SK-N-SH (cell line): ENCODE results near the gene CCNL1. TPM values are rescaled to one million over a fixed set of nuclear protein-coding genes. Genes with fewer than 3 reads are reported as not detected.

Source experiments
- CTCF ChIA-PET: fragments of 300-600, 350-600 bp; formaldehyde crosslinking; extraction: SDS; loops from one replicate; lab custom pipeline; 2021; lab: Yijun Ruan, JAX
- POLR2A ChIA-PET: fragments of 350-600 bp; sonication (Branson Sonifier 250); formaldehyde crosslinking; extraction: SDS; loops from one replicate; lab custom pipeline; 2020; ENCODE audit warnings: antibody characterized with exemption, inconsistent platforms; lab: Yijun Ruan, JAX
- DNase-seq: peaks from one replicate; pipeline ENCODE4 v3.0.0; 2012
- H2AFZ ChIP-seq: fragments of 200-600 bp; sonication (generic); 2 replicates; pipeline ENCODE4 v1.8.1; 2016; ENCODE audit warnings: antibody characterized with exemption, mild to moderate bottlenecking, low read depth
- H3F3A ChIP-seq: fragments of 200-600 bp; sonication (generic); replicated peaks from 2 replicates; pipeline ENCODE3; 2016; ENCODE audit warnings: antibody characterized with exemption, mild to moderate bottlenecking; ENCODE audit not compliant: insufficient read depth
- H3K27ac ChIP-seq, 2 experiments: fragments of 200-500 bp in 1 of 2; fragments of 200-600 bp in 1 of 2; sonication (Bioruptor generic) in 1 of 2; sonication (generic), shearing (Covaris generic) in 1 of 2; 2 replicates each; pipeline versions ENCODE4 v1.5.1 to v1.6.1; 2014 to 2016; ENCODE audit warnings: low read depth in 2 of 2, inconsistent platforms in 1 of 2, low read length in 1 of 2, mild to moderate bottlenecking in 1 of 2, mixed read lengths in 1 of 2
- H3K27me3 ChIP-seq: fragments of 200-600 bp; sonication (generic), shearing (Covaris generic); 2 replicates; pipeline ENCODE4 v1.6.1; 2016; ENCODE audit warnings: mixed run types; ENCODE audit not compliant: insufficient read depth
- H3K36me3 ChIP-seq, 2 experiments: fragments of 200-500 bp in 1 of 2; fragments of 200-600 bp in 1 of 2; sonication (Bioruptor generic) in 1 of 2; sonication (generic) in 1 of 2; replicated peaks in 1 of 2; 2 replicates each; pipeline versions ENCODE3 to v1.5.1; 2014 to 2016; ENCODE audit warnings: low read length in 1 of 2, mild to moderate bottlenecking in 1 of 2; ENCODE audit not compliant: insufficient read depth in 2 of 2, control insufficient read depth in 1 of 2
- H3K4me1 ChIP-seq, 2 experiments: fragments of 200-500 bp in 1 of 2; fragments of 200-600 bp in 1 of 2; sonication (Bioruptor generic) in 1 of 2; sonication (generic), shearing (Covaris generic) in 1 of 2; 2 replicates each; pipeline versions ENCODE4 v1.5.1 to v1.6.1; 2014 to 2016; ENCODE audit warnings: low read depth in 1 of 2, low read length in 1 of 2, mixed run types in 1 of 2; ENCODE audit not compliant: insufficient read depth in 2 of 2, control insufficient read depth in 1 of 2
- H3K4me2 ChIP-seq: fragments of 200-600 bp; sonication (generic), shearing (Covaris generic); 2 replicates; pipeline ENCODE4 v1.6.1; 2017; ENCODE audit warnings: mixed run types
- H3K4me3 ChIP-seq, 2 experiments: fragments of 200-500 bp in 1 of 2; fragments of 200-600 bp in 1 of 2; sonication (Bioruptor generic) in 1 of 2; sonication (generic), shearing (Covaris generic) in 1 of 2; 2 replicates each; pipeline versions ENCODE4 v1.5.1 to v1.8.1; 2014 to 2016; ENCODE audit warnings: low read depth in 2 of 2, inconsistent platforms in 1 of 2, low read length in 1 of 2, mild to moderate bottlenecking in 1 of 2, mixed read lengths in 1 of 2, moderate library complexity in 1 of 2
- H3K79me2 ChIP-seq: fragments of 200-600 bp; sonication (generic); 2 replicates; pipeline ENCODE4 v1.8.1; 2017; ENCODE audit warnings: mild to moderate bottlenecking; ENCODE audit not compliant: insufficient read depth
- H3K9ac ChIP-seq: fragments of 200-600 bp; sonication (generic); 2 replicates; pipeline ENCODE4 v1.6.1; 2017; ENCODE audit warnings: mixed run types
- H3K9me2 ChIP-seq: fragments of 200-600 bp; sonication (generic); 2 replicates; pipeline ENCODE4 v1.6.1; 2017; ENCODE audit warnings: mixed run types
- H3K9me3 ChIP-seq: fragments of 200-600 bp; sonication (generic); 2 replicates; pipeline ENCODE4 v1.6.1; 2017; ENCODE audit warnings: mixed run types, mild to moderate bottlenecking, moderate library complexity
- H4K20me1 ChIP-seq: fragments of 200-600 bp; sonication (generic); 2 replicates; pipeline ENCODE4 v1.6.1; 2017; ENCODE audit warnings: mild to moderate bottlenecking, mixed run types; ENCODE audit not compliant: insufficient read depth
- CTCF ChIP-seq: fragments of 200-600 bp; sonication (generic); IDR thresholded peaks from 2 replicates; pipeline ENCODE4 v1.6.1; 2017; ENCODE audit warnings: antibody characterized with exemption, mild to moderate bottlenecking, moderate library complexity
- EZH2phosphoT487 ChIP-seq: fragments of 200-600 bp; sonication (generic); IDR thresholded peaks from 2 replicates; pipeline ENCODE4 v1.6.1; 2017; ENCODE audit warnings: low read depth, mixed run types, mild to moderate bottlenecking, antibody characterized with exemption, moderate library complexity, borderline replicate concordance
- FOSL2 ChIP-seq: IDR thresholded peaks from 2 replicates; pipeline ENCODE4 v1.4.0; 2012; ENCODE audit warnings: low read depth, mild to moderate bottlenecking, moderate library complexity, borderline replicate concordance
- IRF3 ChIP-seq: fragments of 150-350 bp; IDR thresholded peaks from 2 replicates; pipeline ENCODE4 v1.6.1; 2016; ENCODE audit warnings: mild to moderate bottlenecking, low read depth, low read length
- JUND ChIP-seq: IDR thresholded peaks from 2 replicates; pipeline ENCODE4 v1.4.0; 2012
- MEF2A ChIP-seq: IDR thresholded peaks from 2 replicates; pipeline ENCODE4 v1.4.0; 2012; ENCODE audit warnings: low read depth, borderline replicate concordance
- MXI1 ChIP-seq: IDR thresholded peaks from 2 replicates; pipeline ENCODE4 v1.6.1; 2012; ENCODE audit warnings: mild to moderate bottlenecking, low read depth, low read length, improper control_type of control experiment
- PBX3 ChIP-seq: IDR thresholded peaks from 2 replicates; pipeline ENCODE4; 2012
- RAD21 ChIP-seq: IDR thresholded peaks from 2 replicates; pipeline ENCODE4 v1.6.1; 2012; ENCODE audit warnings: mild to moderate bottlenecking, low read length
- RFX5 ChIP-seq: IDR thresholded peaks from 2 replicates; pipeline ENCODE4 v1.6.1; 2012; ENCODE audit warnings: mild to moderate bottlenecking, improper control_type of control experiment, low read length
- SMC3 ChIP-seq: IDR thresholded peaks from 2 replicates; pipeline ENCODE4 v1.6.1; 2012; ENCODE audit warnings: low read depth, low read length, improper control_type of control experiment
- TCF12 ChIP-seq: IDR thresholded peaks from 2 replicates; pipeline ENCODE4 v1.4.0; 2012
- ZBTB33 ChIP-seq: IDR thresholded peaks from 2 replicates; pipeline ENCODE4 v1.4.0; 2012; ENCODE audit warnings: low read depth, borderline replicate concordance
- WGBS: methylation state at CpG from one replicate; pipeline ENCODE4 v1.1.6; 2017; ENCODE audit warnings: low lambda C conversion rate; 5-methylcytosine and 5-hydroxymethylcytosine counted together
- polyA plus RNA-seq, 3 experiments: library from polyadenylated mRNA; depleted of rRNA; stranded (reverse); fragments of >200 nt; gene quantifications; 2 replicates each; pipeline ENCODE4 v1.2.3, GENCODE V29; 2012

The CCNL1 gene
- polyA plus RNA-seq, 1 of the 3 experiments (the other 2 are of a cell fraction) = 99.8 TPM

- ChIA-PET CTCF (interaction anchor here (0.9 to 2.6 kb wide), 5 partner anchors 13 to 981 kb away, joined by 3 to 13 read pairs (median 5); partner anchors contain the start of gene TIPARP), POLR2A (no interaction called here)
- Histone ChIP-seq H3K9ac (no peak overlapping the region), H3K27me3 (no peaks in the 10 kb centered on the region), H3K4me1 (peaks cover 15 to 68% of the 10 kb centered on the region in 2 experiments; a peak in 3 of 4 replicates), H3K9me2 (no peaks in the 10 kb centered on the region), H3K27ac (no peak overlapping the region), H2AFZ (no peak overlapping the region), H3F3A (peaks cover 23% of the 10 kb centered on the region), H3K4me2 (no peak overlapping the region; the same call in 1 of the 2 replicates), H3K79me2 (no peaks in the 10 kb centered on the region), H3K36me3 (no peaks in the 10 kb centered on the region), H4K20me1 (no peaks in the 10 kb centered on the region), H3K4me3 (no peak overlapping the region), H3K9me3 (no peaks in the 10 kb centered on the region)
- TF ChIP-seq ZBTB33 (no peak), EZH2phosphoT487 (no peak), MXI1 (no peak), FOSL2 (peak; percentile 73; the same call in 1 of the 2 replicates), PBX3 (peak; percentile 52; the same call in 1 of the 2 replicates), TCF12 (peak; percentile 42; the same call in 1 of the 2 replicates), JUND (peak; percentile 6; the same call in 1 of the 2 replicates), RFX5 (no peak)
- DNase-seq = no peak
- WGBS = 71% methylated on average over 5 of the region's 5 CpGs
These were observed 28.1 kb downstream of the CCNL1 start for GRCh38 chr3:157131861-157132260.

GRCh38 chr3:157130467-157131251 lies 29.3 kb downstream of the CCNL1 start:
- DNase-seq = peak; percentile 77
- 40% methylated on average over 18 of the region's 23 CpGs for WGBS
- peaks cover 23% of the 10 kb centered on the region for H3F3A ChIP-seq
- TF ChIP-seq MEF2A (no peak), CTCF (peak; percentile 68), SMC3 (peak; percentile 62), IRF3 (no peak), RAD21 (peak; percentile 79)
- H3K79me2 ChIP-seq = no peaks in the 10 kb centered on the region
- H2AFZ ChIP-seq = peak overlapping the region; percentile 42; the same call in 1 of the 2 replicates
- H3K4me1 ChIP-seq = peaks cover 12 to 68% of the 10 kb centered on the region in 2 experiments; a peak in 3 of 4 replicates
- no peaks in the 10 kb centered on the region for H3K36me3 ChIP-seq
- no peak overlapping the region for H3K4me2 ChIP-seq
- H3K9me2 ChIP-seq = no peaks in the 10 kb centered on the region
- no peak overlapping the region for H3K9ac ChIP-seq
- CTCF ChIA-PET = interaction anchor here (0.6 to 5.4 kb wide), 18 partner anchors 9 to 1009 kb away, joined by 3 to 26 read pairs (median 4); partner anchors contain the start of gene TIPARP
- H4K20me1 ChIP-seq = no peaks in the 10 kb centered on the region
- H3K4me3 ChIP-seq = no peak overlapping the region
- H3K27me3 ChIP-seq = no peaks in the 10 kb centered on the region
- peak overlapping the region in 1 of 2 experiments; percentile 80; a peak in 1 of 4 replicates for H3K27ac ChIP-seq
- POLR2A ChIA-PET = no interaction called here
- no peaks in the 10 kb centered on the region for H3K9me3 ChIP-seq
